IPS-NIHi7 (cell line): Measurements from ENCODE around the gene CACUL1.
"Not testable (repeated sequence)": the region's sequence is repeated elsewhere in the genome, so short reads cannot be mapped to it uniquely, and the experiment has no call there.

Experiments used
- DNase-seq: peaks from one replicate; pipeline ENCODE4 v3.0.0; 2012; ENCODE audit warnings: mixed read lengths; ENCODE audit errors: extremely low spot score

Gene CACUL1

DNA sequence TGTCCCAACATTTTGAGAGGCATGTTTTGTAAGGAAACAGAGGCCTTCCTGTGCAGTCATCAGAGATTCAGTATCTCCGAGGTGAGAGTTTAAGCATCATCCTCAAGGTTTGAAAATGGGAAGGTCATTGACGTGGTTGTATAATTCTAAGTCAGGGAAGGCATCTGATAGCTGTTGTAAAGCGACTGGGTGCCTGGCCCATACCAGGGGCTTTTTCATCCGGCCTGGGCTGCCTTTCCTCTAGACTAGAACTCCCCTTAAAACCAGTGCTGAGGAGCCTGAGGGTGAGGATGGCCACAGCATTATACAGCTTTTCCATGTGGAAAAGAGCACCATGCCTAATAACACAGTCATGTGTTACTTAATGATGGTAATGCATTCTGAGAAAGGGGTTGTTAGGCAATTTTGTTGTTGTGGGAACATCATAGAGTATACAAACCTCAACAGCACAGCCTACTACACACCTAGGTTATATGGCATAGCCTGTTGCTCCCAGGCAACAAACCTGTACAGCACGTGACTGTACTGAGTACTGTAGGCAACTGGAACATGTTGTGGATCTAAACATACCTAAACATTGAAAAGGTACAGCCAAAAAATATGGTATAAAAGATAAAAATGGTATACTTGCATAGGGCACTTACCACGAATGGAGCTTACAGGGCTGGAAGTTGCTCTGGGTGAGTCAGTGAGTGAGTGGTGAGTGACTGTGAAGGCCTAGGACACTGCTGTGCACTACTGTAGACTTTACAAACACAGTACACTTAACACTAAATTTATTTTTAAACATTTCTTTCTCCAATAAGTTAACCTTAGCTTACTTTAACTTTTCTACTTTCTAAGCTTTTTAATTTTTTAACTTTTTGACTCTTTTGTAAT lies 13.5 kb upstream of the CACUL1 start:
- no peak for DNase-seq

DNA sequence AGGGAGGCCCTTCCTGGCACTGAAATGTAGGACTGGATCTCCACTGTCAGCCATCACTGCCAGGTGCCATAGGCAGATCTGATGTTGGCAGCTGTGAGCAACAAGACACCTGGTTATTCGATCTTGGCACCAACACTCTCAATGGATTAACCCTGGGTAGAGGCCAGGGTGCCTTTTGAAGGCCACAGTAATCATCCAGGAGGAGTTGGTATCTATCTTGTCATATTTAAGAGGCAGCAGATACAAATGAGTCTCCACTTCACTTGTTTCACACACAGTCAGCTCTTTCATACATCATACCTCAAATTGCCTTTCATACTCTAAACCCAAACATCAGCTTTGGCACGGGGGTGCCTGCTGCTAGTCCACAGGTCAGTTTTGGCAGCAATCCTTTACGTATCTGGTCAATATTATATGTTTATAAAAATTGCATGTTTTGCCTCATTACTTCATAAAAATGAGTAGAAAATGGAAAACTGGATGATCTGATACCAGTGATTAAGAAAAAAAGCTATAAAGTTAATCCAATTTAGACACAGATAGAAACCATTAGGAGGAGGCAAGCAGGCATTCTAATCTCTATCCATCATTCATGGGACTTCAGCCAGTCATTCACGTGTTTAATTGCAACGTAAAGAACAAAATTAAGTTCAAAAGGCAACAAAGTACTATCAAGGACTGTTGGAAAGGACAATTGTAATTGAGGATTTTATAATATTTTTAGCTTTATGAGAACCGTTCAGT lies 12.7 kb upstream of the CACUL1 start:
- DNase-seq = no peak

DNA sequence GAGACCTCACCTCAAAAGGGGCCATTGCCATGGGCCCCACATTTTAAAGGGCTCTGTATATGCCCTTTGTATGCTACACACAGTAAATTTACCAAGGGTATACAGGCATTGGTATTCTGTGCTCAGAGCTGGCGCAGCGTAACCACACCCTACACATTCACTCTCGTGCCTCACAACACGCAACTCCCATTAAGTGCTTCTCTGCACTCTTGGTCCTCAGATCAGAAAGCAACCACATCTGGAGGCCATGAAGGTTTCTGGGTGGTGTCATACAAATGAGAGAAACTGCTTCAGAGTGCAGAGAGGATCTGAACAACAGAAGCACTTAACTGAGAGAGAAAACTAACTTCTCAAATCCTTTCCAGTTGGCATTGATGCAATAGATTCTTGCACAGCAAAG lies 9.4 kb upstream of the CACUL1 start:
- no peak for DNase-seq

DNA sequence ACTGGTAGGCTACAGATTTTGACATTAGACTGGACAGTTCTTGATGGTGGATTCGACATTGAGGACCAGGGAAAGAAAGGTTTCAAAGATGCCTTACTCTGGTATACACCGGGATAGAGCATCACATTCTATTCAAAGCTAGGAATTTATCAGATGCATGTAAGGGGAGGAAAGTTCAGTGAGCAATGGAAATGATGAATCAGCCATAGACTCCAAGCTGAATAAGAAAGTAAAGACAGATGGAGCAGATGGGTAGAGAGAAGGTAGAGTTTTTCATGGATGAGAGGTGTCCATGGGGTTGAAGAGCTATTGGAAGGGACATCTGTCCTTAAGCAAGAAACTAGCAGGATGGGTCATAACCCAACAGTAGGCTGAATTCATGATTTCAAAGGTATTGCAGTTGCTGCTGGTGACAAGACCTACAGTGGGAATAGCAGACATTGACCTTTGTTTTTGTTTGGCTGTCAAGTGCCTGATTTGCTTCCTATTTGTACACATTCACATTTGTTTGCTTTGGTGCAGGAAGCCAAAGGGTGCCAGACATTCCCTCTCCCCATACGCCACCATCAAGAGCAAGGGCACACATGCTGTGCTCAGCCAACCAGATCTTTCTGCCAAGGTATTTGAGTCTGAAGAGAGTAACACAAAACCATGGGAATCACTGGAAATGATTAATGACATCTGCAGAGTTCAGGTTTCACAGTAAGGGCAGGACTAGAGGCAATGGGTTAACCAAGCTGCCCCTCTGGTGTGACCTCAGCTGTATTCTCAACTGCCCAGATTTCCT lies 8.6 kb upstream of the CACUL1 start:
- no peak for DNase-seq

- no peak for DNase-seq
These were observed 5.5 kb upstream of the CACUL1 start for GRCh38 chr10:118760265-118760664.

GRCh38 chr10:118758449-118758848 lies 3.7 kb upstream of the CACUL1 start:
- no peak for DNase-seq

GRCh38 chr10:118754229-118754555 lies 578 bp downstream of the CACUL1 start:
- peak; percentile 67 for DNase-seq

GRCh38 chr10:118753331-118754228 lies 1.2 kb downstream of the CACUL1 start:
- DNase-seq = no peak

DNA sequence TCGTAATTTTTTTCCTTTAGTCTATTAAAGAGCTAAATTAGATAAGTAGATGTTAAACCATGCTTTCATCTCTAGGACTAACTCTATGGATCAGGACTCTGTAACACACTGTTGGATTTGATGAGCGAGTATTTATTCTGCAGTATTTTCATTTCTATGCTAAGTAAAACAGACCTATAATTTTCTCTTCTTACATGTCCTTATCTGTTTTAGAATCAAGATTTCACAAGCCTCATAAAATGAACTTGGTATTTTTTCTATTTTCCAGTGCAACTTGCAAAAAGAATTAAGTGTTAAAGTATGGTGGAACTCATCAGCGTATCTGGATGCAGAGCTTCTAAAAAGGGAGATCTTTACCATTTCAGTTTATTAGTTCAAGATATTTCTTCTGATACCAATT lies 2.4 kb downstream of the CACUL1 start:
- no peak for DNase-seq

GRCh38 chr10:118751265-118751664 lies 3.5 kb downstream of the CACUL1 start:
- no peak for DNase-seq

DNA sequence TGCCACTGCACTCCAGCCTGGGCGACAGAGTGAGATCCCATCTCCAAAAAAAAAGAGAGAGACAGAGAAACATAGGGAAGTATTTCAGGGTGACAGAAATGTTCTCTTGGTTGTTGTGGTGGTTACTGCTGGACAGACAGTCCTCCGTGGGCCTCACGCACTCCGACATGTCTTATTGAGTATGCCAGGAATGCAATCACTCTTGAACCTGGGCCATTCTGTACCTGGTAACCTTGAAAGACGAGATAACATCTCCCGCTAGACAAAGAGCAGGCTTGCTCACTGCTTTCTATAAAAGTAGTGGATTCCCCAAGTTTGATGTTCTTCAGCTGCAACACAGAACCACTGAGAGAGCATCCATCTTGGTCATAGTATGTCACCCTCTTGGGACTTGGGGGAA lies 6.7 kb downstream of the CACUL1 start:
- no peak for DNase-seq

DNA sequence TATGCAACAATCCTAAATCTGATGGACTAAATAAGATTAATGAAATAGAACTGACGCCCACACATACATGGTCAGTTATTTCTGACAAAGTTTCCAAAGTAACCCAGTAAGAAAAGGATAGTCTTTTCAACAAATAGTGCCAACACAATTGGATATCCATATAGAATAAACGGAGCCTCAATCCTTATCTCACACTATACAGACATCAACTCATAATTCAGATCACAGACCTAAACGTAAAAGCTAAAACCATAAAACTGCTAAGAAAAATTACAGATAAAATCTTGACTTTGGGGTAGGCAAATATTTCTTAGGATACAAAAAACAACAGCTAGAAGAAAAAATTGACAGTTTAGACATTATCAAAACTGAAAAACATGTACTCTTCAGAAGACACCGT lies 8.5 kb downstream of the CACUL1 start:
- DNase-seq = no peak

DNA sequence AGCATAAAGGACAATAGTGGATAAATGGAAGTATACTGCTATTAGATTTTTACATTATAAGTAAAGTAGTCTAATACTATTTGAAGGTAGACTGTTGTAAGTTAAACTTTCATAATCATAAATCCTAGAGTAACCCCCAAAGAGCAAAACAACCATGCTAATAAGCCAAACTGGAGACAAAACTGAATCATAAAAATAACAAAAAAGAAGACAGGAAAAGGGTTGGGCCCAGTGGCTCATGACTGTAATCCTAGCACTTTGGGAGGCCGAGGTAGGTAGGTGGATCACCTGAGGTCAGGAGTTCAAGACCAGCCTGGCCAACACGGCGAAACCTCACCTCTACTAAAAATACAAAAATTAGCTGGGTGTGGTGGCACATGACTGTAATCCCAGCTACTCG lies 9.7 kb downstream of the CACUL1 start:
- DNase-seq = no peak

DNA sequence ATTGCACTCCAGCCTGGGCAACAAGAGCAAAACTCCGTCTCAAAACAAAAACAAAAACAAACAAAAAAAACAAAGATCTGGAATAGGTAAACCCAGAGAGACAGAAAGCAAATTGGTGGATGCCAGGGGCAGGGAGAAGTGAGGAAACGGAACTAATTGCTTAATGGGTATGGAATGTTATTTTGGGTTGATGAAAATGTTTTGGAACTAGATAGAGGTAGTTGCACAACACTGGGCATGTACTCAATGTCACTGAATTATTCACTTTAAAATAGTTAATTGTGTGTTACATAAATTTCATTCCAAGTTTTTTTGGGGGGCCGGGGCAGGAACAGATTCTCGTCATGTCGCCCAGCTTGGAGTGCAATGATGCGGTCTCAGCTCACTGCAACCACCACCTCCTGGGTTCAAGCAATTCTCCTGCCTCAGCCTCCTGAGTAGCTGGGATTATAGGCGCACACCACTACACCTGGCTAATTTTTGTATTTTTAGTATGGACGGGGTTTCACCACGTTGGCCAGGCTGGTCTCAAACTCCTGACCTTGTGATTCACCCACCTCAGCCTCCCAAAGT lies 10.3 kb downstream of the CACUL1 start:
- not testable (repeated sequence) for DNase-seq

DNA sequence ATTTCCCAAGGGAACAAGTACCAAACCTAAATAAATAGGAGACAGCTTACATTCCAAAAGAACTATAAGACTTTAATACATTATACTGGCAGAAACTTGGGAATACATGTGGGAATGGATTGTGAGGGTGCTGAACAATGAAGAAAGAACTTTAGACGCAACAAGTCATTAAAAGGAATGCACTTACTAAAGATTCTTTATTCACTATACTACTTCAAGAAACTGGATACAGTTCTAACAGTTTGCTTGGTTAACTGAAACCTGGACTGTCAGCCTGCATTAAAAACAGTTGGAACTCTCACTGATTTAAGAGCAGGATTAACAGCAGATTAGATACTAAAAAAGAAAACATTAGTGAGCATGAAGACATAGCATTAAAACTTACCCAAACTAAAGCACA lies 12.0 kb downstream of the CACUL1 start:
- DNase-seq = no peak

GRCh38 chr10:118742032-118742431 lies 12.7 kb downstream of the CACUL1 start:
- no peak for DNase-seq

GRCh38 chr10:118738406-118738805 lies 16.4 kb downstream of the CACUL1 start:
- DNase-seq = no peak

GRCh38 chr10:118737603-118738302 lies 17.0 kb downstream of the CACUL1 start:
- DNase-seq = no peak

DNA sequence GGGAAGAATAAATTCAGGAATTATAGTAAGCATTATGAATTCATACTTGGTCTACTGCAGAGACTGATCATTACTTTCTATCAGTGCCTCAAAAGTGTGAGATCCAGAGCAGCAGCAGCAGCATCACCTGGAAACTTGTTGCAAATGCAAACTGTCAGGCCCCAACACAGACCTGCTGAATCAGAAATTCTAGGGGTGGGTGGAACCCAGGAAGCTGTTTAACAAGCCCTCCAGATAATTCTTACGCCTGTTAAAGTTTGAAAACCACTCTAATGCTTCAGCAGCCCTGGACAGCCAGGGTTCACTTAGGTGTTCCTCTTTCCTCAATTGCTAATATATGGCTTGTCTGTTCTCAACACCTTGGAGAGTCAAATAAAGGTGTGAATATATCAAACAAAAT lies 19.5 kb downstream of the CACUL1 start:
- DNase-seq = no peak

DNA sequence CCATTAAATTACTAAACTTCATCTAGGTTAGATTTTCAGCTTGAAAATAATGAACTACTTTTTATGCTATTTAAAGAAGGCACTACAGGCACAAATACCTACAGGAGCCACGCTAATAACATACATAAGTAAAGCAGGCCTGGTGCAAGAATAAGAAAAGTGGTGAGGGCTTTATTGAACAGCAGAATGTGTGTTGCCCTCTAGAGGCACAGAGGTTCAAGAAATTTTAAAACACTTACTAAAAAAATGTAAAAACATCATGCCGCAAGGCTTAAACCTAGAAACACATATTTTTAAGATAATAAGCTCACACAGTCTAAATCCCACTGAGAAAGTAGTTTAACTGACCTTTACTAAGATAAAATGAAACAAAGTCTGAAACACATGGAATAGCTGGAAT lies 20.3 kb downstream of the CACUL1 start:
- DNase-seq = no peak
